A549 (cell line): ENCODE results near the gene TTPAL.

Experiments
- CEBPB ChIP-seq, 2 experiments: fragments of >200 bp in 1 of 2; sonication (Bioruptor Twin) in 1 of 2; formaldehyde crosslinking in 1 of 2; IDR thresholded peaks; 2 replicates each; pipeline ENCODE4 v1.6.1; 2012 to 2016
- EP300 ChIP-seq, 2 experiments: fragments of >200 bp; sonication (Bioruptor Twin); formaldehyde crosslinking; IDR thresholded peaks; 2 replicates in 1 of 2; 3 replicates in 1 of 2; pipeline ENCODE4 v1.6.1; 2016 to 2017
- FOSL2 ChIP-seq, 2 experiments: fragments of 450-650 bp in 1 of 2; fragments of >200 bp in 1 of 2; sonication (Bioruptor Twin) in 1 of 2; formaldehyde crosslinking; IDR thresholded peaks; 2 replicates each; pipeline versions ENCODE4 v1.5.0 to v1.6.1; 2016 to 2020; ENCODE audit warnings: mild to moderate bottlenecking in 1 of 2, moderate library complexity in 1 of 2
- HDAC2 ChIP-seq: fragments of 200-600 bp; sonication (generic); IDR thresholded peaks from 2 replicates; pipeline ENCODE4 v1.6.1; 2016
- HOXA7 ChIP-seq: fragments of 250-450 bp; sonication (Bioruptor Pico); IDR thresholded peaks from 2 replicates; pipeline ENCODE4 v1.5.0; 2020; ENCODE audit warnings: mild to moderate bottlenecking, moderate library complexity
- POLR2A ChIP-seq: IDR thresholded peaks from 2 replicates; pipeline ENCODE4 v1.6.1; 2012; ENCODE audit warnings: mild to moderate bottlenecking, low read length
- RFX5 ChIP-seq: fragments of 450-650 bp; IDR thresholded peaks from 2 replicates; pipeline ENCODE4 v1.7.1; 2014; ENCODE audit warnings: antibody characterized with exemption, mild to moderate bottlenecking, moderate library complexity
- TF ChIP-seq, protein P1 (sequence below): fragments of 200-600 bp; sonication (generic); IDR thresholded peaks from 2 replicates; pipeline ENCODE4 v1.6.1; 2016; ENCODE audit warnings: antibody characterized with exemption, mild to moderate bottlenecking, moderate library complexity
- TF ChIP-seq, protein P2 (sequence below): fragments of 450-650 bp; IDR thresholded peaks from 2 replicates; pipeline ENCODE4 v1.6.1; 2014; ENCODE audit warnings: antibody characterized with exemption

DNA sequence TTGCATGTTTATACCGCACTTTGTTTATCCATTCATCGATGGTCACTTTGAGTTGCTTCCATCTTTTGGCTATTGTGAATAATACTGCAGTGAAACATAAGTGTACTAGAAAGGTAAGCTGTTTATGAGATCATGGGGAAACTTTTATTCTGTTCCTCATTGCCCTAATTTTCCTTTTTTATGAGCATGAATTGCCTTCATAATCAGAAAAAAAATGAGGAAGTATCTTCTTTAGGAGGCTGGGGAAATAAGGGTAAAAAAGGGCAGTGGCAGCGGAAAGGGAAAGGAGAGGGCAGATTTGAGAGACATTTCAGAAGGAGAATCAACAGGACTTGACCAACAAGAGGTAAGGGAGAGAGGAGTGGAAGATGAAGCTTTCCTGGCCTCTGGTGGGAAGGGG is 60.5 kb downstream of the TTPAL start:
- TF ChIP-seq EP300 (IDR thresholded peaks at IDR 0.05) (no peak), POLR2A (no peak), HOXA7 (CRISPR knock-in tag) (no peak), HDAC2 (no peak), CEBPB (IDR thresholded peaks at IDR 0.05) (no peak), FOSL2 (IDR thresholded peaks at IDR 0.05) (no peak), FOSL2 (CRISPR knock-in tag; IDR thresholded peaks at IDR 0.05) (no peak), RFX5 (no peak)
- TF ChIP-seq, protein P1, sequence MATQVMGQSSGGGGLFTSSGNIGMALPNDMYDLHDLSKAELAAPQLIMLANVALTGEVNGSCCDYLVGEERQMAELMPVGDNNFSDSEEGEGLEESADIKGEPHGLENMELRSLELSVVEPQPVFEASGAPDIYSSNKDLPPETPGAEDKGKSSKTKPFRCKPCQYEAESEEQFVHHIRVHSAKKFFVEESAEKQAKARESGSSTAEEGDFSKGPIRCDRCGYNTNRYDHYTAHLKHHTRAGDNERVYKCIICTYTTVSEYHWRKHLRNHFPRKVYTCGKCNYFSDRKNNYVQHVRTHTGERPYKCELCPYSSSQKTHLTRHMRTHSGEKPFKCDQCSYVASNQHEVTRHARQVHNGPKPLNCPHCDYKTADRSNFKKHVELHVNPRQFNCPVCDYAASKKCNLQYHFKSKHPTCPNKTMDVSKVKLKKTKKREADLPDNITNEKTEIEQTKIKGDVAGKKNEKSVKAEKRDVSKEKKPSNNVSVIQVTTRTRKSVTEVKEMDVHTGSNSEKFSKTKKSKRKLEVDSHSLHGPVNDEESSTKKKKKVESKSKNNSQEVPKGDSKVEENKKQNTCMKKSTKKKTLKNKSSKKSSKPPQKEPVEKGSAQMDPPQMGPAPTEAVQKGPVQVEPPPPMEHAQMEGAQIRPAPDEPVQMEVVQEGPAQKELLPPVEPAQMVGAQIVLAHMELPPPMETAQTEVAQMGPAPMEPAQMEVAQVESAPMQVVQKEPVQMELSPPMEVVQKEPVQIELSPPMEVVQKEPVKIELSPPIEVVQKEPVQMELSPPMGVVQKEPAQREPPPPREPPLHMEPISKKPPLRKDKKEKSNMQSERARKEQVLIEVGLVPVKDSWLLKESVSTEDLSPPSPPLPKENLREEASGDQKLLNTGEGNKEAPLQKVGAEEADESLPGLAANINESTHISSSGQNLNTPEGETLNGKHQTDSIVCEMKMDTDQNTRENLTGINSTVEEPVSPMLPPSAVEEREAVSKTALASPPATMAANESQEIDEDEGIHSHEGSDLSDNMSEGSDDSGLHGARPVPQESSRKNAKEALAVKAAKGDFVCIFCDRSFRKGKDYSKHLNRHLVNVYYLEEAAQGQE: no peak
- TF ChIP-seq, protein P2, sequence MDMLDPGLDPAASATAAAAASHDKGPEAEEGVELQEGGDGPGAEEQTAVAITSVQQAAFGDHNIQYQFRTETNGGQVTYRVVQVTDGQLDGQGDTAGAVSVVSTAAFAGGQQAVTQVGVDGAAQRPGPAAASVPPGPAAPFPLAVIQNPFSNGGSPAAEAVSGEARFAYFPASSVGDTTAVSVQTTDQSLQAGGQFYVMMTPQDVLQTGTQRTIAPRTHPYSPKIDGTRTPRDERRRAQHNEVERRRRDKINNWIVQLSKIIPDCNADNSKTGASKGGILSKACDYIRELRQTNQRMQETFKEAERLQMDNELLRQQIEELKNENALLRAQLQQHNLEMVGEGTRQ: no peak
